ENCODE data around the gene MAPK11.

DNA sequence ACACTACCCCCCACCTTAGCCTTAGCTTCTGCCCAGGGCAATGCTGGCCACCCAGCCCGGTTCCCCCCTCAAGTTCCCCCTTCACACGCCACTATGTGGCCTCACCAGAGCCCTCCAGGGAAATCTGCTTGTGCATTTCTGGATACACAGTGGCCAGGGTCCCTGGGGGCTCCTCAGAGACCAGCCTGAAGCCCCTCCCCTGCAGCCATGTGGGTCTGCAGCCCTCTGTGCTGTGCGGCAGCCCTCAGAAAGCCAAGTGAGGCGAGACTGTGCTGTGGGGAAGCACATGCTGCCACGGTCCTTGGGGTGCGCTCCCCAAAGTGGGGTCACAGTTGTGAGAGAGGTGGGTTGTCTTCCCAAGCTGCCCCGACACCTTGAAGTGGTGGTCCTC is 39.4 kb upstream of the MAPK11 start:
- TF ChIP-seq, protein P1, sequence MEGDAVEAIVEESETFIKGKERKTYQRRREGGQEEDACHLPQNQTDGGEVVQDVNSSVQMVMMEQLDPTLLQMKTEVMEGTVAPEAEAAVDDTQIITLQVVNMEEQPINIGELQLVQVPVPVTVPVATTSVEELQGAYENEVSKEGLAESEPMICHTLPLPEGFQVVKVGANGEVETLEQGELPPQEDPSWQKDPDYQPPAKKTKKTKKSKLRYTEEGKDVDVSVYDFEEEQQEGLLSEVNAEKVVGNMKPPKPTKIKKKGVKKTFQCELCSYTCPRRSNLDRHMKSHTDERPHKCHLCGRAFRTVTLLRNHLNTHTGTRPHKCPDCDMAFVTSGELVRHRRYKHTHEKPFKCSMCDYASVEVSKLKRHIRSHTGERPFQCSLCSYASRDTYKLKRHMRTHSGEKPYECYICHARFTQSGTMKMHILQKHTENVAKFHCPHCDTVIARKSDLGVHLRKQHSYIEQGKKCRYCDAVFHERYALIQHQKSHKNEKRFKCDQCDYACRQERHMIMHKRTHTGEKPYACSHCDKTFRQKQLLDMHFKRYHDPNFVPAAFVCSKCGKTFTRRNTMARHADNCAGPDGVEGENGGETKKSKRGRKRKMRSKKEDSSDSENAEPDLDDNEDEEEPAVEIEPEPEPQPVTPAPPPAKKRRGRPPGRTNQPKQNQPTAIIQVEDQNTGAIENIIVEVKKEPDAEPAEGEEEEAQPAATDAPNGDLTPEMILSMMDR (IDR thresholded peaks at IDR 0.05 in 2 of 3, conservative IDR thresholded peaks at IDR 0.05 in 1 of 3; ENCODE audit: borderline replicate concordance in 1 of 3, insufficient read depth in 1 of 3, low read depth in 2 of 3, low read length in 2 of 3), result no peak
- TF ChIP-seq SP1 (IDR thresholded peaks at IDR 0.05; ENCODE audit: low read depth) (no peak), POLR2A (IDR thresholded peaks at IDR 0.05; ENCODE audit: borderline replicate concordance, extremely low read depth, insufficient read depth, insufficient read length) (no peak), RAD21 (IDR thresholded peaks at IDR 0.05; ENCODE audit: low read depth) (no peak), YY1 (IDR thresholded peaks at IDR 0.05; ENCODE audit: extremely low read depth, insufficient replicate concordance, low read depth, low read length) (no peak), POLR2AphosphoS5 (IDR thresholded peaks at IDR 0.05; ENCODE audit: low read depth, low read length) (no peak), CEBPB (IDR thresholded peaks at IDR 0.05; ENCODE audit: low read depth) (no peak)
- TF ChIP-seq, protein P2, sequence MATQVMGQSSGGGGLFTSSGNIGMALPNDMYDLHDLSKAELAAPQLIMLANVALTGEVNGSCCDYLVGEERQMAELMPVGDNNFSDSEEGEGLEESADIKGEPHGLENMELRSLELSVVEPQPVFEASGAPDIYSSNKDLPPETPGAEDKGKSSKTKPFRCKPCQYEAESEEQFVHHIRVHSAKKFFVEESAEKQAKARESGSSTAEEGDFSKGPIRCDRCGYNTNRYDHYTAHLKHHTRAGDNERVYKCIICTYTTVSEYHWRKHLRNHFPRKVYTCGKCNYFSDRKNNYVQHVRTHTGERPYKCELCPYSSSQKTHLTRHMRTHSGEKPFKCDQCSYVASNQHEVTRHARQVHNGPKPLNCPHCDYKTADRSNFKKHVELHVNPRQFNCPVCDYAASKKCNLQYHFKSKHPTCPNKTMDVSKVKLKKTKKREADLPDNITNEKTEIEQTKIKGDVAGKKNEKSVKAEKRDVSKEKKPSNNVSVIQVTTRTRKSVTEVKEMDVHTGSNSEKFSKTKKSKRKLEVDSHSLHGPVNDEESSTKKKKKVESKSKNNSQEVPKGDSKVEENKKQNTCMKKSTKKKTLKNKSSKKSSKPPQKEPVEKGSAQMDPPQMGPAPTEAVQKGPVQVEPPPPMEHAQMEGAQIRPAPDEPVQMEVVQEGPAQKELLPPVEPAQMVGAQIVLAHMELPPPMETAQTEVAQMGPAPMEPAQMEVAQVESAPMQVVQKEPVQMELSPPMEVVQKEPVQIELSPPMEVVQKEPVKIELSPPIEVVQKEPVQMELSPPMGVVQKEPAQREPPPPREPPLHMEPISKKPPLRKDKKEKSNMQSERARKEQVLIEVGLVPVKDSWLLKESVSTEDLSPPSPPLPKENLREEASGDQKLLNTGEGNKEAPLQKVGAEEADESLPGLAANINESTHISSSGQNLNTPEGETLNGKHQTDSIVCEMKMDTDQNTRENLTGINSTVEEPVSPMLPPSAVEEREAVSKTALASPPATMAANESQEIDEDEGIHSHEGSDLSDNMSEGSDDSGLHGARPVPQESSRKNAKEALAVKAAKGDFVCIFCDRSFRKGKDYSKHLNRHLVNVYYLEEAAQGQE (IDR thresholded peaks at IDR 0.05; ENCODE audit: low read depth), result no peak
